Posterior cingulate gyrus (tissue), 11 donors: ENCODE measurements around the gene SMIM3.

Source experiments
- DNase-seq, 10 donors: peaks; one replicate each; pipeline versions ENCODE4 v3.0.0 to v3.0.0-alpha.2; 2020 to 2021; ENCODE audit warnings: mixed read lengths in 3 of 10
- intact Hi-C: fragments of 100-400 bp; cut with DNase I; formaldehyde crosslinking; loops from one replicate; pipeline ENCODE4 v1.15.1; 2023

The SMIM3 gene

GRCh38 chr5:150764530-150764929, 14.0 kb upstream of the SMIM3 start:
- intact Hi-C loops: no loop called here
- no peak for DNase-seq

GRCh38 chr5:150765011-150765798, 13.4 kb upstream of the SMIM3 start:
- intact Hi-C loops: no loop called here
- DNase-seq: no peak

GRCh38 chr5:150765799-150766169, 12.8 kb upstream of the SMIM3 start:
- intact Hi-C loops: no loop called here
- DNase-seq: no peak

GRCh38 chr5:150766251-150766650, 12.3 kb upstream of the SMIM3 start:
- no peak for DNase-seq
- intact Hi-C loops: no loop called here

- intact Hi-C loops: no loop called here
- no peak for DNase-seq
These were observed 7.3 kb upstream of the SMIM3 start for GRCh38 chr5:150771034-150771795.

- intact Hi-C loops: no loop called here
- DNase-seq: no peak
These were observed 4.4 kb upstream of the SMIM3 start for GRCh38 chr5:150774145-150774544.

GRCh38 chr5:150777685-150778084, 872 bp upstream of the SMIM3 start:
- no peak for DNase-seq
- intact Hi-C loops: no loop called here

GRCh38 chr5:150778088-150778516, 455 bp upstream of the SMIM3 start:
- intact Hi-C loops: no loop called here
- DNase-seq: no peak

GRCh38 chr5:150779397-150780186, 1.0 kb downstream of the SMIM3 start:
- intact Hi-C loops: no loop called here
- DNase-seq: no peak

- no peak for DNase-seq
- intact Hi-C loops: no loop called here
These were observed 1.7 kb downstream of the SMIM3 start for GRCh38 chr5:150780187-150780692.

- DNase-seq: no peak
- intact Hi-C loops: no loop called here
These were observed 2.3 kb downstream of the SMIM3 start for GRCh38 chr5:150780816-150781221.

- intact Hi-C loops: no loop called here
These were observed 3.4 kb downstream of the SMIM3 start for GRCh38 chr5:150781706-150782614.

GRCh38 chr5:150782850-150783249, 4.3 kb downstream of the SMIM3 start:
- intact Hi-C loops: no loop called here

More at GRCh38 chr5:150781706-150782614, 3.4 kb downstream of the SMIM3 start:
- no peak for DNase-seq

GRCh38 chr5:150783422-150783928, 4.9 kb downstream of the SMIM3 start:
- intact Hi-C loops: no loop called here
- no peak for DNase-seq

More at GRCh38 chr5:150782850-150783249, 4.3 kb downstream of the SMIM3 start:
- DNase-seq: no peak

- no peak for DNase-seq
- intact Hi-C loops: no loop called here
These were observed 7.4 kb downstream of the SMIM3 start for GRCh38 chr5:150785950-150786349.

- DNase-seq: no peak
- intact Hi-C loops: no loop called here
These were observed 8.3 kb downstream of the SMIM3 start for GRCh38 chr5:150786876-150787275.

- intact Hi-C loops: no loop called here
- no peak for DNase-seq
These were observed 9.1 kb downstream of the SMIM3 start for GRCh38 chr5:150787656-150788055.

GRCh38 chr5:150788977-150789376, 10.4 kb downstream of the SMIM3 start:
- intact Hi-C loops: no loop called here
- DNase-seq: no peak

- intact Hi-C loops: no loop called here
- no peak for DNase-seq
These were observed 10.9 kb downstream of the SMIM3 start for GRCh38 chr5:150789450-150789849.
